HepG2 (cell line): Measurements from ENCODE around the gene SLC12A1. TPM values are rescaled to one million over a fixed set of nuclear protein-coding genes. Genes with fewer than 3 reads are reported as not detected.

Source experiments
- ATAC-seq: fragments of 200-7000 bp; cut with Tn5 transposase; 3 replicates; pipeline ENCODE4 v1.9.1; 2020; ENCODE audit warnings: mild to moderate bottlenecking, moderate library complexity
- BruUV-seq: library from RNA; stranded (reverse); fragments of 400-500 nt; replicated peaks from 2 replicates; lab custom pipeline; 2021; lab: Mats Ljungman, UMichigan
- CTCF ChIA-PET: fragments of 300-600 bp; formaldehyde crosslinking; extraction: SDS; loops from one replicate; lab custom pipeline; 2021; ENCODE audit warnings: low total read pairs, inconsistent platforms, low intra/inter-chr PET ratio; lab: Yijun Ruan, JAX
- POLR2A ChIA-PET: fragments of 350-600 bp; sonication (Branson Sonifier 250); formaldehyde crosslinking; loops from one replicate; lab custom pipeline; 2020; ENCODE audit warnings: antibody characterized with exemption, inconsistent platforms; lab: Yijun Ruan, JAX
- DNase-seq: peaks from one replicate; pipeline ENCODE4 v3.0.0-alpha.2; 2015; ENCODE audit warnings: low spot score
- FAIRE-seq: peaks from 3 replicates; lab custom pipeline; 2011; peaks lifted over from hg19 to GRCh38; lab: Jason Lieb, UNC
- H2AFZ ChIP-seq: one replicate; pipeline ENCODE4 v1.6.1; 2011; ENCODE audit warnings: low read length, inconsistent platforms
- H3K27ac ChIP-seq: fragments of 300-600 bp; 3 replicates; pipeline ENCODE4 v1.8.0; 2011; ENCODE audit warnings: mixed run types, mild to moderate bottlenecking, mixed read lengths, low read length, inconsistent platforms; ENCODE audit not compliant: insufficient read depth; ENCODE audit errors: extremely low read length
- H3K27me3 ChIP-seq, 2 experiments: fragments of 200-600 bp in 1 of 2; 2 replicates in 1 of 2; 3 replicates in 1 of 2; pipeline versions ENCODE4 v1.6.0 to v1.8.0; 2011; ENCODE audit warnings: low read length in 2 of 2, mild to moderate bottlenecking in 2 of 2, moderate library complexity in 2 of 2, inconsistent platforms in 1 of 2; ENCODE audit not compliant: insufficient read depth in 2 of 2, control insufficient read depth in 1 of 2
- H3K36me3 ChIP-seq, 2 experiments: fragments of 200-600 bp in 1 of 2; replicated peaks in 1 of 2; 2 replicates in 1 of 2; 3 replicates in 1 of 2; pipeline versions ENCODE4 v1.5.1 to v1.8.0; 2011; ENCODE audit warnings: low read length in 2 of 2, inconsistent platforms in 1 of 2; ENCODE audit not compliant: insufficient read depth in 2 of 2, control insufficient read depth in 1 of 2
- H3K4me1 ChIP-seq: 2 replicates; pipeline ENCODE4 v1.5.1; 2012; ENCODE audit warnings: low read length, inconsistent platforms; ENCODE audit not compliant: insufficient read depth
- H3K4me2 ChIP-seq: 2 replicates; pipeline ENCODE4 v1.6.0; 2011; ENCODE audit warnings: low read depth, low read length, inconsistent platforms
- H3K4me3 ChIP-seq, 3 experiments: fragments of 200-600 bp in 1 of 3; sonication (generic), shearing (Covaris generic) in 1 of 3; replicated peaks in 1 of 3; 2 replicates each; pipeline ENCODE4 v1.5.1; 2011 to 2016; ENCODE audit warnings: low read length in 3 of 3, inconsistent platforms in 2 of 3, low read depth in 2 of 3, mild to moderate bottlenecking in 2 of 3, control low read depth in 1 of 3, mixed read lengths in 1 of 3; ENCODE audit not compliant: insufficient read depth in 1 of 3
- H3K79me2 ChIP-seq: one replicate; pipeline ENCODE4 v1.6.1; 2011; ENCODE audit warnings: low read length, inconsistent platforms; ENCODE audit not compliant: insufficient read depth
- H3K9ac ChIP-seq: 2 replicates; pipeline ENCODE4 v1.6.0; 2011; ENCODE audit warnings: mild to moderate bottlenecking, low read depth, low read length, inconsistent platforms; ENCODE audit not compliant: insufficient read depth
- H3K9me3 ChIP-seq: 2 replicates; pipeline ENCODE4 v1.5.1; 2012; ENCODE audit warnings: mild to moderate bottlenecking, low read length
- H4K20me1 ChIP-seq: 2 replicates; pipeline ENCODE4 v1.6.0; 2011; ENCODE audit warnings: inconsistent platforms, mild to moderate bottlenecking, low read length, moderate library complexity; ENCODE audit not compliant: insufficient read depth
- ESRRA ChIP-seq: sonication (generic); formaldehyde crosslinking; IDR thresholded peaks from 2 replicates; pipeline ENCODE4 v1.5.1; 2020; ENCODE audit warnings: mild to moderate bottlenecking, low read depth, missing genetic modification reagents
- FOXA3 ChIP-seq: IDR thresholded peaks from 2 replicates; pipeline ENCODE4 v1.6.1; 2016; ENCODE audit warnings: missing genetic modification reagents, missing compliant biosample characterization
- HIVEP1 ChIP-seq: sonication (generic); formaldehyde crosslinking; IDR thresholded peaks from 2 replicates; pipeline ENCODE4 v1.4.0; 2020; ENCODE audit warnings: mild to moderate bottlenecking, missing genetic modification reagents
- MXI1 ChIP-seq: IDR thresholded peaks from 3 replicates; pipeline ENCODE4 v1.6.1; 2012; ENCODE audit warnings: low read depth, low read length, inconsistent platforms, borderline replicate concordance
- SMAD1 ChIP-seq: sonication (generic); formaldehyde crosslinking; IDR thresholded peaks from 2 replicates; pipeline ENCODE4 v1.4.0; 2020; ENCODE audit warnings: missing genetic modification reagents, low read depth, mild to moderate bottlenecking, borderline replicate concordance
- ZNF12 ChIP-seq: sonication (generic); formaldehyde crosslinking; IDR thresholded peaks from 2 replicates; pipeline ENCODE4 v1.5.0; 2020; ENCODE audit warnings: missing genetic modification reagents
- ZNF143 ChIP-seq: sonication (generic); formaldehyde crosslinking; IDR thresholded peaks from 2 replicates; pipeline ENCODE4 v1.4.0; 2020; ENCODE audit warnings: missing genetic modification reagents
- ZNF644 ChIP-seq: IDR thresholded peaks from 2 replicates; pipeline ENCODE4 v1.6.1; 2016; ENCODE audit warnings: low read depth
- ZNF768 ChIP-seq: sonication (generic); formaldehyde crosslinking; IDR thresholded peaks from 2 replicates; pipeline ENCODE4 v1.4.0; 2020; ENCODE audit warnings: missing genetic modification reagents
- ZSCAN12 ChIP-seq: sonication (generic); formaldehyde crosslinking; IDR thresholded peaks from 2 replicates; pipeline ENCODE4 v1.9.0; 2021; ENCODE audit warnings: mild to moderate bottlenecking, missing genetic modification reagents
- ZSCAN31 ChIP-seq: sonication (generic); formaldehyde crosslinking; IDR thresholded peaks from 2 replicates; pipeline ENCODE4 v1.5.0; 2020; ENCODE audit warnings: low read depth, mild to moderate bottlenecking, missing genetic modification reagents
- WGBS: methylation state at CpG from one replicate; pipeline ENCODE4 v1.1.6; 2017; ENCODE audit warnings: low lambda C conversion rate; 5-methylcytosine and 5-hydroxymethylcytosine counted together
- in situ Hi-C: cut with HindIII; loops from 2 replicates; pipeline ENCODE4 v1.10.0; 2017; ENCODE audit warnings: low pct_unique_long_range_greater_than_20kb; ENCODE audit not compliant: extremely low pct_ligation_motif_present
- intact Hi-C: fragments of 100-400 bp; cut with micrococcal nuclease; formaldehyde crosslinking; loops from one replicate; pipeline ENCODE4 v1.10.0; 2022; ENCODE audit not compliant: unreplicated experiment
- polyA plus RNA-seq, 8 experiments: library from polyadenylated mRNA; depleted of rRNA in 3 of 8; stranded (reverse) in 7 of 8; unstranded in 1 of 8; fragments of >200 nt; fragmentation: Illumina TruSeq in 4 of 8; extraction: Trizol in 4 of 8; gene quantifications; 2 replicates each; pipeline versions ENCODE4 v1.2.1 to v1.2.3, GENCODE V29; 2011 to 2016; ENCODE audit warnings: low read depth in 4 of 8, missing spikeins in 1 of 8, mixed read lengths in 1 of 8; ENCODE audit not compliant: insufficient read depth in 1 of 8
- total RNA-seq, 5 experiments: library from RNA; depleted of rRNA; stranded (reverse); fragments of >200 nt; fragmentation: Illumina TruSeq; extraction: Trizol; gene quantifications; 2 replicates each; pipeline ENCODE4 v1.2.3, GENCODE V29; 2016; ENCODE audit warnings: low read depth in 1 of 5
- TF ChIP-seq, protein P1 (sequence below): sonication (generic); formaldehyde crosslinking; IDR thresholded peaks from 2 replicates; pipeline ENCODE4 v1.8.0; 2022; ENCODE audit warnings: mild to moderate bottlenecking, missing genetic modification reagents, moderate library complexity
- TF ChIP-seq, protein P2 (sequence below): sonication (generic); formaldehyde crosslinking; IDR thresholded peaks from 2 replicates; pipeline ENCODE4 v1.8.0; 2022; ENCODE audit warnings: low read depth, missing genetic modification reagents

Gene SLC12A1
- total and polyA plus RNA-seq, 2 of the 13 experiments (the other 11 are each of a cell fraction or from before 2014, with no cell fraction given): not detected

DNA sequence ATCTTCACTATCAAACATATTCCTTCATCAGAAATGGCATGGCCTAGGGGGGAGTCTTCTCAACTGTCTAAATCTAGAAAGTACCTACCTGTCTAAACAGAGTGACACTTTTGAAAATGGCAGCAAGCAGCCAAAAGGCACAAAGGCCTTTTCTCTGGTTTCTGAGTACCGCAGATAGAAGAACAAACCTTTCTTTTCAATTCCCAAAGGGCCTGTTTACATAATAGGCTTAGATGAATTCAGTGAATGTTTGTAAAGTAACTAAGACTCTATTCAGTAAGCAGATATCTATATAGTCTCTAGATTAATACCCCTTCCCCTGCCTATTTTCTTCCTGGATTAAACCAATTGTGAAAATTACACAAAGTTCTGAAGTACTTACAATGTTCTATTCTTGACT lies 35.1 kb upstream of the SLC12A1 start:
- CTCF ChIA-PET: no interaction called here
- TF ChIP-seq SMAD1 (CRISPR knock-in tag) (no peak), ZSCAN31 (no peak), ZNF644 (peak; percentile 38; the same call in 1 of the 2 replicates), ESRRA (CRISPR knock-in tag) (no peak), ZNF12 (CRISPR knock-in tag) (no peak), MXI1 (no peak), FOXA3 (peak; percentile 13; the same call in 1 of the 2 replicates), ZNF143 (CRISPR knock-in tag) (no peak), HIVEP1 (CRISPR knock-in tag) (no peak)
- TF ChIP-seq, protein P1, sequence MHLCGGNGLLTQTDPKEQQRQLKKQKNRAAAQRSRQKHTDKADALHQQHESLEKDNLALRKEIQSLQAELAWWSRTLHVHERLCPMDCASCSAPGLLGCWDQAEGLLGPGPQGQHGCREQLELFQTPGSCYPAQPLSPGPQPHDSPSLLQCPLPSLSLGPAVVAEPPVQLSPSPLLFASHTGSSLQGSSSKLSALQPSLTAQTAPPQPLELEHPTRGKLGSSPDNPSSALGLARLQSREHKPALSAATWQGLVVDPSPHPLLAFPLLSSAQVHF: no peak
- TF ChIP-seq, all 625 proteins: peak for 2
- POLR2A ChIA-PET: no interaction called here
- Histone ChIP-seq H3K36me3 (no peaks in the 10 kb centered on the region), H3K4me1 (peaks cover 8% of the 10 kb centered on the region), H2AFZ (no peak overlapping the region), H3K4me2 (no peak overlapping the region), H3K27me3 (no peaks in the 10 kb centered on the region), H3K79me2 (peaks cover 3% of the 10 kb centered on the region), H3K9ac (no peak overlapping the region), H3K27ac (no peak overlapping the region), H3K9me3 (peaks cover 7% of the 10 kb centered on the region; the same call in 1 of the 2 replicates), H3K4me3 (no peak overlapping the region), H4K20me1 (no peaks in the 10 kb centered on the region)
- in situ Hi-C loops (no loop called here), intact Hi-C loops (no loop called here)
- no TSS peak for BruUV-seq
- no peak for ATAC-seq
- peak; percentile 11 for DNase-seq
- no peak for FAIRE-seq
- 25% methylated on average over 1 of the region's 1 CpG for WGBS

DNA sequence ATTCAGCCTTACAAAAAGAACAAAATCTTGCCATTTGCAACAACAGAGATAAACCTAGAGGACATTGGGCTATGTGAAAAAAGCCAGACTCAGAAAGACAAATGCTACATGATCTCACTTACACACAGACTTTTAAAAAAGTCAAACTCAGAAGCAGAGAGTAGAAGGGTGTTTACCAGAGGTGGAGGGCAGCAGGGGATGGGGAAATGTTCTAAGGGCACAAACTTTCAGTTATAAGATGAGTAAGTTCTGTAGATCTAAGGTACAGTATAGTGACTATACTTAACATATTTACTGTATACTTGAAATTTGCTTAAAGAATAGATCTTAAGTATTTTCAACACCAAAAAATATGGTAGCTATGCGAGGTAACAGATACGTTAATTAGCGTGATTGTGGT lies 31.0 kb upstream of the SLC12A1 start:
- ChIA-PET CTCF (no interaction called here), POLR2A (no interaction called here)
- Histone ChIP-seq H3K4me2 (no peak overlapping the region), H3K36me3 (no peaks in the 10 kb centered on the region), H3K4me3 (no peak overlapping the region), H3K9me3 (peaks cover 7% of the 10 kb centered on the region; the same call in 1 of the 2 replicates), H3K79me2 (peaks cover 4% of the 10 kb centered on the region), H3K4me1 (peaks cover 18% of the 10 kb centered on the region), H3K27me3 (0 out of 5 replicates have a peak, but pooled peaks cover 0 to 4% of the 10 kb centered on the region in 2 experiments), H3K9ac (no peak overlapping the region), H3K27ac (no peak overlapping the region), H4K20me1 (no peaks in the 10 kb centered on the region), H2AFZ (no peak overlapping the region)
- 59% methylated on average over 3 of the region's 3 CpGs for WGBS
- in situ Hi-C loops (no loop called here), intact Hi-C loops (no loop called here)
- no peak for FAIRE-seq
- no peak for DNase-seq
- BruUV-seq: no TSS peak
- ATAC-seq: no peak
- no peak for TF ChIP-seq ZNF768
- TF ChIP-seq, protein P2, sequence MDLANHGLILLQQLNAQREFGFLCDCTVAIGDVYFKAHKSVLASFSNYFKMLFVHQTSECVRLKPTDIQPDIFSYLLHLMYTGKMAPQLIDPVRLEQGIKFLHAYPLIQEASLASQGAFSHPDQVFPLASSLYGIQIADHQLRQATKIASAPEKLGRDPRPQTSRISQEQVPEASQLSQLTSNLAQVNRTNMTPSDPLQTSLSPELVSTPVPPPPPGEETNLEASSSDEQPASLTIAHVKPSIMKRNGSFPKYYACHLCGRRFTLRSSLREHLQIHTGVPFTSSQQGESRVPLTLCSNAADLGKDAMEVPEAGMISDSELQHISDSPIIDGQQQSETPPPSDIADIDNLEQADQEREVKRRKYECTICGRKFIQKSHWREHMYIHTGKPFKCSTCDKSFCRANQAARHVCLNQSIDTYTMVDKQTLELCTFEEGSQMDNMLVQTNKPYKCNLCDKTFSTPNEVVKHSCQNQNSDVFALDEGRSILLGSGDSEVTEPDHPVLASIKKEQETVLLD: no peak
- no peak for TF ChIP-seq ZSCAN12
